ENCODE results near the gene TRAF5. TPM values are rescaled to one million over a fixed set of nuclear protein-coding genes. Genes with fewer than 3 reads are reported as not detected.

TRAF5 gene
- total RNA-seq, 1 experiment from 2014 or later, result 8.8 TPM

- Mint-ChIP-seq H3K4me3 (ENCODE audit: unreplicated experiment) (no peak overlapping the region), H3K9me3 (ENCODE audit: unreplicated experiment) (no peaks in the 10 kb centered on the region), H3K27ac (ENCODE audit: unreplicated experiment) (no peak overlapping the region), H3K4me1 (ENCODE audit: low read depth, unreplicated experiment) (peaks cover 14% of the 10 kb centered on the region), H3K36me3 (ENCODE audit: insufficient read depth, unreplicated experiment) (no peaks in the 10 kb centered on the region), H3K27me3 (ENCODE audit: insufficient read depth, unreplicated experiment) (no peaks in the 10 kb centered on the region)
- H3K9me3 ChIP-seq, result no peaks in the 10 kb centered on the region; the same call in 1 of the 2 replicates
- H3K4me1 ChIP-seq, result peaks cover 15% of the 10 kb centered on the region
- intact Hi-C loops (cut with micrococcal nuclease; ENCODE audit: unreplicated experiment), result no loop called here
- CTCF ChIA-PET, result no interaction called here
- no peaks in the 10 kb centered on the region for H3K36me3 ChIP-seq (ENCODE audit: control insufficient read depth, insufficient read depth, low read length)
- BruUV-seq (replicated peaks), result no TSS peak
- POLR2A ChIA-PET, result no interaction called here
- H3K27me3 ChIP-seq (replicated peaks; ENCODE audit: control insufficient read depth, insufficient read depth, low read length), result no peaks in the 10 kb centered on the region
- DNase-seq, result no peak
- H3K4me3 ChIP-seq (ENCODE audit: low read depth, low read length), result no peak overlapping the region
- no peak for TF ChIP-seq CTCF (IDR thresholded peaks at IDR 0.05; ENCODE audit: insufficient read depth in 1 of 2, low read depth in 1 of 2, low read length in 1 of 2, severe bottlenecking in 1 of 2, unreplicated experiment in 1 of 2)
Measured at GRCh38 chr1:211339631-211340041, 13.0 kb downstream of the TRAF5 start.

GRCh38 chr1:211340622-211341507 is 14.2 kb downstream of the TRAF5 start:
- POLR2A ChIA-PET, result interaction anchor here (0.6 kb wide), 2 partner anchors 175 to 686 kb away, joined by 3 to 5 read pairs; no protein-coding TSS in a partner anchor
- CTCF ChIA-PET, result no interaction called here

GRCh38 chr1:211341999-211342398 is 15.4 kb downstream of the TRAF5 start:
- ChIA-PET POLR2A (no interaction called here), CTCF (no interaction called here)
- H3K4me1 Mint-ChIP-seq (ENCODE audit: low read depth, unreplicated experiment), result peaks cover 6% of the 10 kb centered on the region
- H3K4me3 Mint-ChIP-seq (ENCODE audit: unreplicated experiment), result no peak overlapping the region
- TF ChIP-seq CTCF (IDR thresholded peaks at IDR 0.05; ENCODE audit: insufficient read depth in 1 of 2, low read depth in 1 of 2, low read length in 1 of 2, severe bottlenecking in 1 of 2, unreplicated experiment in 1 of 2), result no peak
- no peak overlapping the region for H3K4me3 ChIP-seq (ENCODE audit: low read depth, low read length)
- no peaks in the 10 kb centered on the region for H3K36me3 ChIP-seq (ENCODE audit: control insufficient read depth, insufficient read depth, low read length)
- H3K27me3 Mint-ChIP-seq (ENCODE audit: insufficient read depth, unreplicated experiment), result no peaks in the 10 kb centered on the region
- H3K9me3 Mint-ChIP-seq (ENCODE audit: unreplicated experiment), result no peaks in the 10 kb centered on the region
- H3K27ac Mint-ChIP-seq (ENCODE audit: unreplicated experiment), result no peak overlapping the region
- no peaks in the 10 kb centered on the region for H3K27me3 ChIP-seq (replicated peaks; ENCODE audit: control insufficient read depth, insufficient read depth, low read length)
- H3K9me3 ChIP-seq, result no peaks in the 10 kb centered on the region; the same call in 1 of the 2 replicates
- no peaks in the 10 kb centered on the region for H3K36me3 Mint-ChIP-seq (ENCODE audit: insufficient read depth, unreplicated experiment)
- intact Hi-C loops (cut with micrococcal nuclease; ENCODE audit: unreplicated experiment), result no loop called here
- H3K4me1 ChIP-seq, result peaks cover 14% of the 10 kb centered on the region
- DNase-seq, result no peak
- no TSS peak for BruUV-seq (replicated peaks)

More at GRCh38 chr1:211340622-211341507, 14.2 kb downstream of the TRAF5 start:
- no peaks in the 10 kb centered on the region for H3K36me3 ChIP-seq (ENCODE audit: control insufficient read depth, insufficient read depth, low read length)
- DNase-seq, result no peak
- intact Hi-C loops (cut with micrococcal nuclease; ENCODE audit: unreplicated experiment), result no loop called here
- H3K27ac Mint-ChIP-seq (ENCODE audit: unreplicated experiment), result no peak overlapping the region
- no peak for TF ChIP-seq CTCF (IDR thresholded peaks at IDR 0.05; ENCODE audit: insufficient read depth in 1 of 2, low read depth in 1 of 2, low read length in 1 of 2, severe bottlenecking in 1 of 2, unreplicated experiment in 1 of 2)
- H3K27me3 ChIP-seq (replicated peaks; ENCODE audit: control insufficient read depth, insufficient read depth, low read length), result no peaks in the 10 kb centered on the region
- no peak overlapping the region for H3K4me3 ChIP-seq (ENCODE audit: low read depth, low read length)
- no peaks in the 10 kb centered on the region for H3K36me3 Mint-ChIP-seq (ENCODE audit: insufficient read depth, unreplicated experiment)
- no peaks in the 10 kb centered on the region for H3K27me3 Mint-ChIP-seq (ENCODE audit: insufficient read depth, unreplicated experiment)
- H3K9me3 Mint-ChIP-seq (ENCODE audit: unreplicated experiment), result no peaks in the 10 kb centered on the region
- no peaks in the 10 kb centered on the region; the same call in 1 of the 2 replicates for H3K9me3 ChIP-seq
- H3K4me3 Mint-ChIP-seq (ENCODE audit: unreplicated experiment), result no peak overlapping the region
- no TSS peak for BruUV-seq (replicated peaks)
- H3K4me1 ChIP-seq, result peaks cover 14% of the 10 kb centered on the region
- peaks cover 6% of the 10 kb centered on the region for H3K4me1 Mint-ChIP-seq (ENCODE audit: low read depth, unreplicated experiment)

All from Caco-2 (cell line).